NOMO-1 treated with dmso at 0.1 percent for 144 hours (cell line): ENCODE results near the gene BMPR1A.

Source experiments
- DNase-seq: peaks from one replicate; lab custom pipeline; 2025; ENCODE audit not compliant: unreplicated experiment; lab: John Stamatoyannopoulos, UW

BMPR1A gene

DNA sequence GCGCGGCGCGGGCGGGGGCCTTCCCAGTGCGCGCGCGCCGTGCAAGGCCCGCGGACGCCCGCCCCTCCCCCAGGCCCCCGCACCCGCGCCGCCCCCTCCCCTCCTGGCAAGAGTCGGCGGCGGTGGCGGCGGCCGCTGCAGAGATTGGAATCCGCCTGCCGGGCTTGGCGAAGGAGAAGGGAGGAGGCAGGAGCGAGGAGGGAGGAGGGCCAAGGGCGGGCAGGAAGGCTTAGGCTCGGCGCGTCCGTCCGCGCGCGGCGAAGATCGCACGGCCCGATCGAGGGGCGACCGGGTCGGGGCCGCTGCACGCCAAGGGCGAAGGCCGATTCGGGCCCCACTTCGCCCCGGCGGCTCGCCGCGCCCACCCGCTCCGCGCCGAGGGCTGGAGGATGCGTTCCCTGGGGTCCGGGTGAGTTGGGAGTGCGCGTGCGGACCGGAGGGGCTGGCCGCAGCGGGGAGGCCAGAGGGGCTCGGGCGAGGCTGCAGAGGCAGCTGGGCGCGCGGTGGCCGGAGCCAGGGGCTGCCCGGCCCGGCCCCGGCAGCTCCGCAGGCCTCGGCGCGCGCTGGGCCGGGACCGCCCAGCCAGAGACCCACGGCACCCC is at the start of gene BMPR1A:
Gene BMPR1A, plus strand, starts transcription at position 109 of the 602 bp plus-strand sequence. CDS start 119,400 bp downstream, outside the sequence.
- DNase-seq: no peak

DNA sequence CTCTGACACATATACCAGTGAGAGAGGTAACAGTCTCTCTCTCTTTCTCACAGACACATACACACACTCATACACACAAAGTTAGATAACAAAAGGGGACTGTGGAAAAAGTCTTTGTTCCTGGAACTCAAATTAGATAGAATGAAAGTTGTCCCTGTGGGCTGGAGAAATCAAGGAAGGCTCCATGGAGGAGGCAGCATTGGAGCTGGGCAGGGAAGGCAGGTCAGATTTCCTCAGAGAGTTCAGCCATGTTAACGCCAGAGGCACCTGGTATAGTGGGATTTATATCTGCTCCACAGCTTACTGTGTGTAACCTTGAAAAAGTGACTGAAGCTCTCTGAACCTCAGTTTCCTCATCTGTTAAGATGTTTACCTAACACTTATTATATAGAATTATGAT is 49.4 kb upstream of the BMPR1A start:
- no peak for DNase-seq

GRCh38 chr10:86707505-86707904 is 48.9 kb upstream of the BMPR1A start:
- no peak for DNase-seq

GRCh38 chr10:86708068-86708782 is 48.2 kb upstream of the BMPR1A start:
- DNase-seq: no peak

GRCh38 chr10:86708783-86709380 is 47.5 kb upstream of the BMPR1A start:
- DNase-seq: no peak

GRCh38 chr10:86709396-86710185 is 46.8 kb upstream of the BMPR1A start:
- no peak for DNase-seq

GRCh38 chr10:86710987-86711512 is 45.4 kb upstream of the BMPR1A start:
- DNase-seq: peak; percentile 87

DNA sequence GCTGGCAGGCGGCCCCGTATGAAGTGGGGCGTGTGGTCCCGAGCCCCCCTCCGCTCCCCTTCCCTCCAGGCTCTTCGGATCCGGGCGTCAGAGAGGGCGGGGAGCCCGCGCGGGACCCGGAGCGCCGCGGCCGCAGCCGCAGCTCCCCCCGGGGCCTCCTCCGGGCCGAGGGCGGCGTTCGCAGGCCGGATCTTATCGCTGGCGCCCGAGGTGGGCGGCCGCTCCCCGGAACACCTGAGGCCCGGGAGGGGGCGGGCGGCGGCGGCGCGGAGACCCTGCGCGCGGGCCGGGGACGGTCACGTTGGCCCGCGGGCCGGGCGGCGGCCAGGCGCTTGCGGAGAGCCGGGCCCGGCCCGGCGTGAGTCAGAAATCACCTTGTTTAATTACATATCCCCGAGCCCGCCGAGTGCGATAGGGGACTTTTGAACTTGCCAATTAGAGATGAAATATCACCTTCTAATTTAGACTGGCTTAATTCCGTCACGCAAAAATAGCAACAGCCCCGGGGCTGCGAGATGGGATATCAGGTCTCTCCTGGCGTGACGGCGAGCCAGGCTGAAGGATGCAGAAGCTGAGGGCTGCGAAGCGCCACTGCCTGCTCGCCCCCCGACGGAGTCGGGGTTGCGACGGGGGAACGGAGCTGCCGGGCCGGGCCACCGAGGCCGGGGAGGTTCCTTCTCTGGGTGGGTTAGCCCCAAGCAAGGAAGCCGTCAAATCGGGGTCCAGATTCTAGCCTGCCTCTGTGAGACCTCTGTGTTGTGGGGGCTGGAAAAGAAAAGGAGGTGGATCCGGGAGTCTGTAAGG is 44.7 kb upstream of the BMPR1A start:
- peak; percentile 16 for DNase-seq

DNA sequence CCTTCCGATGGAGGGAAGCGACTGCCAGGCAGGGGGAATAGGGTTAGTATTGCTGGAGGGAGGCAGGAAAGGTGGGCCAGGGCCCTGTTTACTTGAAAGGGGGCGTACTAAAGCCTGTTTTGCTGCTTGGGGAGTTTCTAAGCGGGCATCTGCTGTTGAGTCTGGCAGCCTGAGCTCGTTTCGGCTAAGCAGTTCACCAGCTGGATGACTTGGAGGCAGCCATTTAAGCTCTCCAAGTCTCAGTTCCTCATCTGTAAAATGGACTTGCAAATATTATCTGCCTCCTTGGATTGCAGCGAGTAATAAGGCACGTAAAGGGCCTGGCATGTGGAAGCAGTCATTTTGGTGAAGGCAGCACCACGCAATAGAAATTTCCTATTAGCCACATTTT is 44.1 kb upstream of the BMPR1A start:
- DNase-seq: no peak

DNA sequence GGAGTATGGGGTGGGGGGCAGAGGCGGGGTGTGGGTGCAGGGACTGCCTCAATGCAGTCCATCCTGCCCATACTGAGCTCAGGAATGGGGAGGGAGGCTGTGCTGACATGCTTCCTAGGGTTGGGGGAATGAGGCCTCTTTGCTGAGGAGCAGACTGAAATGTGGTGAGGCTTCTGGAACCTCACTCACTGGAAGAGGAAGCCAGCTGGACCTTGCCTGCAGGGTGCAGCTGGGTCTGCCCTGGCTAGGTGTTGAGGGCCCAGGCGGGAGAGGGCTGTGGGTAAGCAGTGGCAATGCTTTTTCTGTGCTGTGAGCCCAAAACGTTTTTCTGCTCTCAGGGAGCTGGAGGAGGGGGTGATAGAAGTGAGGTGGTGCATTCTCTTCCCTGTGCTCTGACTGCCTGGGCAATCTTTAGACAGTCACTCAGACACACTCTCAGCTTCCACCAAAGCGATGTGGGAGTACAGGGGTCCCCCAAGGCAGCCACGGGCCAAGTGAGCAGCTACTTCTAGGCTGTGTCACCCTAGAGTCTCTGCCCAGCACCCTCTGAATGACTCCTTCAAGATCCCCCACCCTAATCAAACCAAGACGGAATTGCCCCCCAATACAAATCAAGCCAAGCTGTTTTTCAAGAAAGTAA is 41.1 kb upstream of the BMPR1A start:
- no peak for DNase-seq

DNA sequence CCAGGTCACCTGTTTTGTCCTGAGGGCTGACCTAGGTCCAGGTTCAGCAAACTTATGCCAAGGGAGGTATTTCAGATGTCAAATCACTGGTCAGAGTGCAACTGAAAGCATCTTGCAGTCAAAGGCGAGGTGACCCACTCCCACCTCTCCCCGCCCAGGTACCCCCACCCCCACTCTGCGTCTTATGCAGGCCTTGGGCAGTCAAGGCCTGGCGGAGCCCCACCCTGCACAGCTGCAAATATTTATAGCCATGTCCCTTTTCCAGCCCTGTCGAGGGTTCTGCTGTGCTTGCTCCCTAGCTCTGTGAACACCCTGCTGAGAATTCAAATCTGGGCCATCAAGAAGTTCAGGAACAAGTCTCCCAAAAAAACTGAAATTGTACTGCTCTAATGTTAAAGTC is 40.6 kb upstream of the BMPR1A start:
- DNase-seq: no peak

GRCh38 chr10:86716466-86716865 is 40.0 kb upstream of the BMPR1A start:
- no peak for DNase-seq

GRCh38 chr10:86718556-86718955 is 37.9 kb upstream of the BMPR1A start:
- no peak for DNase-seq

GRCh38 chr10:86721232-86721631 is 35.2 kb upstream of the BMPR1A start:
- DNase-seq: no peak

DNA sequence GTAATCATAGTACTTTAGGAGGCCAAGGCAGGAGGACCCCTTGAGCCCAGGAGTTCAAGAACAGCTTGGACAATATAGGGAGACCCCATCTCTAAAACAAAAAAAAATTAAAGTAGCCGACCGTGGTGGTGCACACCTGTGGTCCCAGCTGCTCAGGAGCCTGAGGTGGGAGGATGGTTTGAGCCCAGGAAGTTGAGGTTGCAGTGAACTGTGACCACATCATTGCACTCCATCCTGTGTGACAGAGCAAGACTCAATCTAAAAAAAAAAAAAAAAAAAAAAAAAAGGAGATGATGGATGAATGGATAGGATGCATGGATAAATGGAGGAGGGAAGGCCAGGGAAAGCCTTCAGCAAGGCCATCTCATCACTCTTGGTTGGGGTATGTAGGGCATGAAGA is 33.4 kb upstream of the BMPR1A start:
- no peak for DNase-seq

- DNase-seq: no peak
These were observed 32.0 kb upstream of the BMPR1A start for GRCh38 chr10:86724445-86724844.

- DNase-seq: no peak
These were observed 30.3 kb upstream of the BMPR1A start for GRCh38 chr10:86725980-86726676.

- no peak for DNase-seq
These were observed 29.8 kb upstream of the BMPR1A start for GRCh38 chr10:86726677-86726999.

- no peak for DNase-seq
These were observed 28.9 kb upstream of the BMPR1A start for GRCh38 chr10:86727470-86727869.

DNA sequence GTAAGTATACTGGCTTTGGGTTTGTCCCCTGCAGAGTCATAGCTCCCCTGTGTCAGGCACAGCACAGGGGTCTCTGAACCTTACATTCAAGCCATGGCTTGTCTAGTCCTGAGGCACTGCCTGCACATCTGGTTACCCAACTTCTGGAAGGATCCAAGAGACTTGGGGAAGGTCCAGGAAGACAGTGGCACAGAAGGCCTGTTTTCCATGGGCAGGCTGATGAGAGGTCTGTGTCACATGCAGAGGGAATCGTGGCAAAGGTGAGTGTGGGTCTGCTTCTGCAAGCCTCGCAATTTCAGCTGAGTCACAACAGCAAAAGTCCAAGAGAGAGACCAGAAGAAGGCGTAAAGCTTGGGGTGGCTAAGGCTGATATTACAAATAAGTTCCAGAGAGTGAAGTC is 28.4 kb upstream of the BMPR1A start:
- DNase-seq: no peak
